ENCODE data around the gene ATP5F1D. TPM values are rescaled to one million over a fixed set of nuclear protein-coding genes. Genes with fewer than 3 reads are reported as not detected.

Gene ATP5F1D
- total and polyA plus RNA-seq, 2 of the 8 experiments (the other 6 are each of a cell fraction or from before 2014, with no cell fraction given) = 174 to 249 TPM

DNA sequence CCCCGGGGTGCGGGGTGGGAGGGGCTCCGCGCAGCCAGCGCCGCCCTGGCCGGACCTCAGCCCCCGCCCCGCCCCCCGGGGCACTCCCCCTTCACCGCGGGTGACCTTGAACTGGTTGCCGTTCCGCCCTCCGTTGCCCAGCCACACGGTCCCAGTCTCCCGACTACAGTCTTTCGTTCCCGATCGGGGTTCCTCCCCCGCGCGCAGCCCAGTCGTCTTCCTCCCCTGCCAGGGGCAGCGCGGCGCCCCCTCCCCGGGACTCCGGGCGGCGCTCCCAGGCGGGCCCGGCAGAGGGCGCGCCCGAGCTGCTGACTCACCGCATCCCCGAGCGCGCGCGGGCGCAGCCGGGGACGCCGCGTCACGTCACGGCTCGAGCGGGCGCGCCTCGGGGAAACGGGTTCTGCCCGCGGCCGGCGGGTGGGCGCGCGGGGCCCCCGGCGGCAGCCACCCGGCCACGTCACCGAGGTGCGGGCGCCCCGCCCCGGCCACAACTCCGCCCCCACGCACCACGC, 7.3 kb downstream of the ATP5F1D start (continued):
- TF ChIP-seq, protein P1, sequence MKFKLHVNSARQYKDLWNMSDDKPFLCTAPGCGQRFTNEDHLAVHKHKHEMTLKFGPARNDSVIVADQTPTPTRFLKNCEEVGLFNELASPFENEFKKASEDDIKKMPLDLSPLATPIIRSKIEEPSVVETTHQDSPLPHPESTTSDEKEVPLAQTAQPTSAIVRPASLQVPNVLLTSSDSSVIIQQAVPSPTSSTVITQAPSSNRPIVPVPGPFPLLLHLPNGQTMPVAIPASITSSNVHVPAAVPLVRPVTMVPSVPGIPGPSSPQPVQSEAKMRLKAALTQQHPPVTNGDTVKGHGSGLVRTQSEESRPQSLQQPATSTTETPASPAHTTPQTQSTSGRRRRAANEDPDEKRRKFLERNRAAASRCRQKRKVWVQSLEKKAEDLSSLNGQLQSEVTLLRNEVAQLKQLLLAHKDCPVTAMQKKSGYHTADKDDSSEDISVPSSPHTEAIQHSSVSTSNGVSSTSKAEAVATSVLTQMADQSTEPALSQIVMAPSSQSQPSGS (IDR thresholded peaks at IDR 0.05; ENCODE audit: low read length) = no peak
- TF ChIP-seq MAFK (IDR thresholded peaks at IDR 0.05; ENCODE audit: low read depth, low read length) (peak; percentile 64; the same call in 1 of the 2 replicates), SAP30 (IDR thresholded peaks at IDR 0.05; ENCODE audit: insufficient read depth, insufficient replicate concordance, low read length) (no peak), JUND (IDR thresholded peaks at IDR 0.05; ENCODE audit: low read length) (peak; percentile 81), HDAC2 (IDR thresholded peaks at IDR 0.05; ENCODE audit: borderline replicate concordance in 1 of 2, low read depth in 2 of 2, low read length in 2 of 2) (peak; percentile 47 to 66; a peak in 2 of 4 replicates), TCF12 (IDR thresholded peaks at IDR 0.05; ENCODE audit: low read depth, low read length) (0 out of 2 replicates have a peak, but pooled peaks have one; percentile 7), EP300 (IDR thresholded peaks at IDR 0.05; ENCODE audit: borderline replicate concordance in 1 of 2, low read depth in 2 of 2, low read length in 2 of 2) (no peak), CTCF (IDR thresholded peaks at IDR 0.05; ENCODE audit: control extremely low read depth in 1 of 3, insufficient read depth in 1 of 3, low read depth in 1 of 3, low read length in 3 of 3) (peak; percentile 57 to 77 (median 66)), EGR1 (IDR thresholded peaks at IDR 0.05; ENCODE audit: borderline replicate concordance, low read depth, low read length) (peak; percentile 31; the same call in 1 of the 2 replicates), TEAD4 (IDR thresholded peaks at IDR 0.05; ENCODE audit: low read depth, low read length) (no peak), TAF1 (IDR thresholded peaks at IDR 0.05; ENCODE audit: low read depth, low read length) (peak; percentile 53; the same call in 1 of the 2 replicates), CREB1 (IDR thresholded peaks at IDR 0.05) (0 out of 2 replicates have a peak, but pooled peaks have one; percentile 47), POLR2AphosphoS5 (IDR thresholded peaks at IDR 0.05; ENCODE audit: low read depth, low read length) (peak; percentile 79), RAD21 (IDR thresholded peaks at IDR 0.05 in 1 of 2, conservative IDR thresholded peaks at IDR 0.05 in 1 of 2; ENCODE audit: low read depth in 2 of 2, low read length in 2 of 2) (peak in 1 of 2 experiments; percentile 37; a peak in 1 of 4 replicates)

Data from H1 (cell line).